ENCODE results near the gene MED29. TPM values are rescaled to one million over a fixed set of nuclear protein-coding genes. Genes with fewer than 3 reads are reported as not detected.

The MED29 gene
- total and polyA plus RNA-seq, 10 of the 15 experiments (the other 5 are each of a cell fraction or from before 2014, with no cell fraction given): 3.2 to 36.6 (median 22.8) TPM

GRCh38 chr19:39445196-39446111 is 54.3 kb downstream of the MED29 start, which contains the start of gene SUPT5H (continued):
- no peak for TF ChIP-seq HDAC6 (IDR thresholded peaks at IDR 0.05; ENCODE audit: unreplicated experiment)
- peak; percentile 79 for TF ChIP-seq SMAD5 (IDR thresholded peaks at IDR 0.05; ENCODE audit: low read depth)
- peak in 1 of 2 experiments; percentile 25; a peak in 1 of 4 replicates for TF ChIP-seq EP300 (IDR thresholded peaks at IDR 0.05; ENCODE audit: borderline replicate concordance in 1 of 2, control insufficient read depth in 1 of 2, low read depth in 2 of 2, low read length in 2 of 2)
- peak; percentile 89 for TF ChIP-seq SIN3A (IDR thresholded peaks at IDR 0.05; ENCODE audit: low read depth, low read length)
- peak; percentile 86 for TF ChIP-seq GATAD2B (conservative IDR thresholded peaks at IDR 0.05; ENCODE audit: low read depth)
- no peak for TF ChIP-seq ZBTB11 (CRISPR knock-in tag; IDR thresholded peaks at IDR 0.05)
- peak; percentile 99 for TF ChIP-seq YY1 (IDR thresholded peaks at IDR 0.05; ENCODE audit: low read depth, low read length)
- TF ChIP-seq POU2F2 (IDR thresholded peaks at IDR 0.05; ENCODE audit: borderline replicate concordance, low read depth, low read length): peak; percentile 60; the same call in 2 of the 3 replicates
- TF ChIP-seq SIX5 (IDR thresholded peaks at IDR 0.05; ENCODE audit: low read depth, low read length, severe bottlenecking): peak; percentile 75
- TF ChIP-seq WRNIP1 (IDR thresholded peaks at IDR 0.05; ENCODE audit: borderline replicate concordance, low read depth, low read length): peak; percentile 7; the same call in 1 of the 2 replicates
- TF ChIP-seq JUNB (IDR thresholded peaks at IDR 0.05): no peak
- TF ChIP-seq ETV6 (conservative IDR thresholded peaks at IDR 0.05 in 1 of 2, IDR thresholded peaks at IDR 0.05 in 1 of 2; ENCODE audit: borderline replicate concordance in 1 of 2, low read depth in 1 of 2): peak in 1 of 2 experiments; percentile 70; a peak in 1 of 4 replicates
- TF ChIP-seq NFIC (IDR thresholded peaks at IDR 0.05; ENCODE audit: low read depth, low read length): no peak
- TF ChIP-seq HCFC1 (IDR thresholded peaks at IDR 0.05; ENCODE audit: low read length): peak; percentile 89
- TF ChIP-seq TCF7 (IDR thresholded peaks at IDR 0.05; ENCODE audit: borderline replicate concordance): no peak
- no peak for TF ChIP-seq YBX1 (IDR thresholded peaks at IDR 0.05)
- no peak for TF ChIP-seq RFX5 (IDR thresholded peaks at IDR 0.05; ENCODE audit: low read depth, low read length)
- no peak for TF ChIP-seq CEBPB (IDR thresholded peaks at IDR 0.05; ENCODE audit: borderline replicate concordance in 1 of 2, low read depth in 2 of 2, low read length in 2 of 2)
- no peak; the same call in 1 of the 2 replicates for TF ChIP-seq ATF2 (IDR thresholded peaks at IDR 0.05; ENCODE audit: low read length)
- TF ChIP-seq HSF1 (IDR thresholded peaks at IDR 0.05; ENCODE audit: low read depth, low read length): no peak
- no peak for TF ChIP-seq CHD1 (IDR thresholded peaks at IDR 0.05; ENCODE audit: low read depth, low read length)
- TF ChIP-seq NBN (IDR thresholded peaks at IDR 0.05): peak; percentile 89

All from GM12878 (cell line).